ENCODE data around the gene GYPC.
"Not testable (repeated sequence)": the region's sequence is repeated elsewhere in the genome, so short reads cannot be mapped to it uniquely, and the experiment has no call there.

Gene GYPC

DNA sequence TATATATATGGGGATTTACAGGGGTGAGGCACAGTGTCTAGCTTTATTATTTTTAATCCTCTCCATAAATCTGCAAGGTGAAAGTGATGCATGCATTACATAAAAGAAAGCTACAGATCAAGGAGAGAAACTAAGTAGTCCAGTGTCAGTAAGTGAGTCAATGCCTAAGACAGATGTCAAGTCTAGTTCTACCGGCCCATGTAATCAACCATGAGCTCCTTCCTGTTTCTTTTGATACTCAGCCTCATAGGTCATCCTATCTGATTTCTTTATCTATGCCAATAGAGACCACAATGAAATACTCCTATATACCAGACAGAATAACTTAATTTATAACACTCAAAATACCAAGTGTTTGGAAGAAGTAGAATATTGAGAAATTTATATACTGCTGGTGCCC lies 20.2 kb upstream of the GYPC start:
- Histone ChIP-seq H3K4me1 (ENCODE audit: low read length) (no peaks in the 10 kb centered on the region), H3K27me3 (ENCODE audit: low read depth, low read length) (0 out of 2 replicates have a peak, but pooled peaks cover 7% of the 10 kb centered on the region), H3K4me3 (ENCODE audit: low read length) (no peak overlapping the region), H3K79me2 (ENCODE audit: low read length) (no peaks in the 10 kb centered on the region), H3K36me3 (replicated peaks; ENCODE audit: low read depth, low read length) (no peaks in the 10 kb centered on the region), H3K9me3 (ENCODE audit: insufficient read depth, low read length) (no peaks in the 10 kb centered on the region), H4K20me1 (ENCODE audit: insufficient read depth, low read length) (no peaks in the 10 kb centered on the region), H2AFZ (ENCODE audit: low read depth, low read length) (no peak overlapping the region), H3K27ac (ENCODE audit: low read length) (no peak overlapping the region), H3K9ac (ENCODE audit: low read length) (no peak overlapping the region), H3K4me2 (ENCODE audit: low read length) (no peak overlapping the region)
- TF ChIP-seq EZH2phosphoT487 (IDR thresholded peaks at IDR 0.05; ENCODE audit: low read depth): no peak
- TF ChIP-seq, protein P1, sequence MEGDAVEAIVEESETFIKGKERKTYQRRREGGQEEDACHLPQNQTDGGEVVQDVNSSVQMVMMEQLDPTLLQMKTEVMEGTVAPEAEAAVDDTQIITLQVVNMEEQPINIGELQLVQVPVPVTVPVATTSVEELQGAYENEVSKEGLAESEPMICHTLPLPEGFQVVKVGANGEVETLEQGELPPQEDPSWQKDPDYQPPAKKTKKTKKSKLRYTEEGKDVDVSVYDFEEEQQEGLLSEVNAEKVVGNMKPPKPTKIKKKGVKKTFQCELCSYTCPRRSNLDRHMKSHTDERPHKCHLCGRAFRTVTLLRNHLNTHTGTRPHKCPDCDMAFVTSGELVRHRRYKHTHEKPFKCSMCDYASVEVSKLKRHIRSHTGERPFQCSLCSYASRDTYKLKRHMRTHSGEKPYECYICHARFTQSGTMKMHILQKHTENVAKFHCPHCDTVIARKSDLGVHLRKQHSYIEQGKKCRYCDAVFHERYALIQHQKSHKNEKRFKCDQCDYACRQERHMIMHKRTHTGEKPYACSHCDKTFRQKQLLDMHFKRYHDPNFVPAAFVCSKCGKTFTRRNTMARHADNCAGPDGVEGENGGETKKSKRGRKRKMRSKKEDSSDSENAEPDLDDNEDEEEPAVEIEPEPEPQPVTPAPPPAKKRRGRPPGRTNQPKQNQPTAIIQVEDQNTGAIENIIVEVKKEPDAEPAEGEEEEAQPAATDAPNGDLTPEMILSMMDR (IDR thresholded peaks at IDR 0.05; ENCODE audit: low read depth, low read length): no peak

DNA sequence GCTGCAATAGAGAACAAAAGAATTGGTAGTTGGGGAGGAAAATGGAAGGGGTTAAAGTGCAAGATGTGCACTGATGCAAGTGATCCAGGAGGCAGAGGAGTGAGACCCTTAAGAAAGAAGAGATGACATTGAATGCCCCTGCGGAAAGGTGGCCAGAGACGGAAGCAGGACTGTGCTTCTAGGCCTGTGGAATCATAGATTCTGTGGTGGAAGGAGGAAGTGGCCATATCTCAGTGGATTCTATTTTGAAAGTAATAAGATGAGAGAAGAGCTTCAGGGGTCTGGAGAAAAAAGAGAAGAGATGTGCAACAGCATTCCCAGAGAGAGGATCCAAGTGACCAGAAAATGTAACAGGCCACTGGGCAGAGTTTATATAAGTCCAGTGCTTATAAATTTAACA lies 18.6 kb upstream of the GYPC start:
- Histone ChIP-seq H3K9ac (ENCODE audit: low read length) (no peak overlapping the region), H3K4me3 (ENCODE audit: low read length) (no peak overlapping the region), H3K4me2 (ENCODE audit: low read length) (no peak overlapping the region), H4K20me1 (ENCODE audit: insufficient read depth, low read length) (no peaks in the 10 kb centered on the region), H3K27me3 (ENCODE audit: low read depth, low read length) (0 out of 2 replicates have a peak, but pooled peaks cover 7% of the 10 kb centered on the region), H3K79me2 (ENCODE audit: low read length) (no peaks in the 10 kb centered on the region), H3K36me3 (replicated peaks; ENCODE audit: low read depth, low read length) (no peaks in the 10 kb centered on the region), H3K4me1 (ENCODE audit: low read length) (no peaks in the 10 kb centered on the region), H2AFZ (ENCODE audit: low read depth, low read length) (no peak overlapping the region), H3K9me3 (ENCODE audit: insufficient read depth, low read length) (no peaks in the 10 kb centered on the region), H3K27ac (ENCODE audit: low read length) (no peak overlapping the region)
- TF ChIP-seq, protein P1 (IDR thresholded peaks at IDR 0.05; ENCODE audit: low read depth, low read length): no peak
- no peak for TF ChIP-seq EZH2phosphoT487 (IDR thresholded peaks at IDR 0.05; ENCODE audit: low read depth)

DNA sequence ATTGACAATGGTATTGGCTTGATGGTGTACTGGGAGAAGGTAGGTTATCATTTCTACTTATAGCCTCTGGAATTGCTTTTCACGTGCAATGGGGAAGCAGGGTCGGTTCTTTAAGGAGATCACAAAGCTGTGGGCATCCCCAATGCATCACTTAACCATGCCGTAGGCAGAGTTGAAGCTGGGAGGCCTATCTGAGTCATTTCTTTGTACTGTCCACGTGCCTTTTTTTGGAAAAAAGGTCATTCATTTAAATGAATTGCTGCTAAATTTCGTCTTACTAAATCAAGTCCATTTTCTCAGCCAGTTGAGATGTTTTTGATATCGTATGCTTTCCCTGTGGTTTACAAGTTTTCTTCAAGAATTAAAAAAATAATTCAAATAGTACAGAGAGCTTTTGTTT lies 17.2 kb upstream of the GYPC start:
- H4K20me1 ChIP-seq (ENCODE audit: insufficient read depth, low read length): no peaks in the 10 kb centered on the region
- H3K4me2 ChIP-seq (ENCODE audit: low read length): no peak overlapping the region
- H3K79me2 ChIP-seq (ENCODE audit: low read length): no peaks in the 10 kb centered on the region
- H3K36me3 ChIP-seq (replicated peaks; ENCODE audit: low read depth, low read length): no peaks in the 10 kb centered on the region
- no peak overlapping the region for H3K9ac ChIP-seq (ENCODE audit: low read length)
- no peak overlapping the region for H3K4me3 ChIP-seq (ENCODE audit: low read length)
- H3K4me1 ChIP-seq (ENCODE audit: low read length): no peaks in the 10 kb centered on the region; the same call in 1 of the 2 replicates
- peaks cover 2% of the 10 kb centered on the region; the same call in 1 of the 2 replicates for H3K9me3 ChIP-seq (ENCODE audit: insufficient read depth, low read length)
- H3K27me3 ChIP-seq (ENCODE audit: low read depth, low read length): 0 out of 2 replicates have a peak, but pooled peaks cover 7% of the 10 kb centered on the region
- no peak for TF ChIP-seq EZH2phosphoT487 (IDR thresholded peaks at IDR 0.05; ENCODE audit: low read depth)
- TF ChIP-seq, protein P1 (IDR thresholded peaks at IDR 0.05; ENCODE audit: low read depth, low read length): no peak
- H3K27ac ChIP-seq (ENCODE audit: low read length): no peak overlapping the region
- H2AFZ ChIP-seq (ENCODE audit: low read depth, low read length): no peak overlapping the region

DNA sequence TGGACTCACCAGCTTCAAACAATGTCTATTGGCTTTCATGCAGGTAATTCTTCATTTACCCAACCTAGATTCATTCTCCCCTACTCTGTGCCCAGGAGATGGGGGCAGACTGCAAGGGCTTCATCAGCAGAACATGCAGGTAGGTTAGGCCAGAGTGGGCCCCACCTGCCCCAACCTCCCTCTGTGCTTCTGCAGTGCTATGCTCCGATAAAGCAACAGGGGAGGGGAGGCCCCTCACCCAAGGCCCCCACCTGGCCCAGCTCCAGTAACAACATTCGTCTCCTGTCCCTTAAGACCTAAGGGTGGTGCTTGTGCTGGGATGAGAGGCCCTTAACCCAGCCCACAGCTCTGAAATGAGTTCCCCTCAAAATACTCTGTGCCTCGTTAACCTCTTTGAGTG lies 16.7 kb upstream of the GYPC start:
- no peaks in the 10 kb centered on the region for H3K79me2 ChIP-seq (ENCODE audit: low read length)
- H2AFZ ChIP-seq (ENCODE audit: low read depth, low read length): no peak overlapping the region
- H3K9ac ChIP-seq (ENCODE audit: low read length): no peak overlapping the region
- H3K27ac ChIP-seq (ENCODE audit: low read length): no peak overlapping the region
- peaks cover 7% of the 10 kb centered on the region; the same call in 1 of the 2 replicates for H3K9me3 ChIP-seq (ENCODE audit: insufficient read depth, low read length)
- H3K36me3 ChIP-seq (replicated peaks; ENCODE audit: low read depth, low read length): peaks cover 4% of the 10 kb centered on the region
- no peaks in the 10 kb centered on the region for H4K20me1 ChIP-seq (ENCODE audit: insufficient read depth, low read length)
- TF ChIP-seq, protein P1 (IDR thresholded peaks at IDR 0.05; ENCODE audit: low read depth, low read length): no peak
- TF ChIP-seq EZH2phosphoT487 (IDR thresholded peaks at IDR 0.05; ENCODE audit: low read depth): no peak
- no peak overlapping the region for H3K4me2 ChIP-seq (ENCODE audit: low read length)
- peaks cover 5% of the 10 kb centered on the region for H3K4me1 ChIP-seq (ENCODE audit: low read length)
- H3K4me3 ChIP-seq (ENCODE audit: low read length): no peak overlapping the region
- 0 out of 2 replicates have a peak, but pooled peaks cover 7% of the 10 kb centered on the region for H3K27me3 ChIP-seq (ENCODE audit: low read depth, low read length)

DNA sequence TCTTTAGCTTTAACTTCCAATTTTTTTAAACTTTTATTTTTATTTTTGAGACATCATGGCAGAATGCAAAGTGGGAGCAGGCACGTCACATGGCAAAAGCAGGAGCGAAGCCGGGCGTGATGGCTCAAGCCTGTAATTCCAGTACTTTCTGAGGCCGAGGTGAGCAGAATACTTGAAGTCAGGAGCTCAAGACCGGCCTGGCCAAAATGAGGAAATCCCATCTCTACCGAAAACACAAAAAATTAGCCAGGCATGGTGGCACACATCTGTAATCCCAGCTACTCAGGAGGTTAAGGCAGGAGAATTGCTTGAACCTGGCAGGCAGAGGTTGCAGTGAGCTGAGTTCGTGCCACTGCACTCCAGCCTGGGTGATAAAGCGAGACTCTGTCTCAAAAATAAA lies 14.7 kb upstream of the GYPC start:
- H3K27ac ChIP-seq (ENCODE audit: low read length); H3K4me2 ChIP-seq (ENCODE audit: low read length); H2AFZ ChIP-seq (ENCODE audit: low read depth, low read length); H3K27me3 ChIP-seq (ENCODE audit: low read depth, low read length); H3K79me2 ChIP-seq (ENCODE audit: low read length); H4K20me1 ChIP-seq (ENCODE audit: insufficient read depth, low read length); H3K36me3 ChIP-seq (replicated peaks; ENCODE audit: low read depth, low read length); H3K4me3 ChIP-seq (ENCODE audit: low read length); H3K9ac ChIP-seq (ENCODE audit: low read length): not testable (repeated sequence)
- peaks cover 11% of the 10 kb centered on the region; the same call in 1 of the 2 replicates for H3K9me3 ChIP-seq (ENCODE audit: insufficient read depth, low read length)
- H3K4me1 ChIP-seq (ENCODE audit: low read length): peaks cover 19% of the 10 kb centered on the region
